K562 (cell line): ENCODE results near the gene FUT6. TPM values are rescaled to one million over a fixed set of nuclear protein-coding genes. Genes with fewer than 3 reads are reported as not detected.

Experiments used
- ATAC-seq: fragments of 200-7000 bp; cut with Tn5 transposase; 3 replicates; pipeline ENCODE4 v1.9.1; 2020; ENCODE audit warnings: moderate library complexity
- BruUV-seq: library from RNA; stranded (reverse); fragments of 400-500 nt; replicated peaks from 2 replicates; lab custom pipeline; 2021; lab: Mats Ljungman, UMichigan
- CTCF ChIA-PET: fragments of 300-600 bp; formaldehyde crosslinking; extraction: SDS; loops from one replicate; lab custom pipeline; 2021; ENCODE audit warnings: low intra/inter-chr PET ratio; lab: Yijun Ruan, JAX
- POLR2A ChIA-PET: fragments of 300-600, 350-650 bp; sonication (Branson Sonifier 250); formaldehyde crosslinking; extraction: SDS; loops from one replicate; lab custom pipeline; 2021; ENCODE audit warnings: antibody characterized with exemption, inconsistent platforms; lab: Yijun Ruan, JAX
- DNase-seq, 4 experiments: peaks; one replicate each; pipeline versions ENCODE4 v3.0.0 to v3.0.0-alpha.2; 2011 to 2018; ENCODE audit warnings: low spot score in 3 of 4, mixed read lengths in 3 of 4; ENCODE audit errors: extremely low read depth in 1 of 4
- FAIRE-seq: peaks from 2 replicates; lab custom pipeline; 2011; peaks lifted over from hg19 to GRCh38; lab: Jason Lieb, UNC
- H2AFZ ChIP-seq: 2 replicates; pipeline ENCODE4 v1.6.0; 2011; ENCODE audit warnings: low read depth, low read length, control low read depth, inconsistent platforms
- H3K27ac ChIP-seq: fragments of 200-600 bp; 3 replicates; pipeline ENCODE4 v1.8.0; 2011; ENCODE audit warnings: low read depth, mild to moderate bottlenecking, control low read depth, inconsistent platforms, low read length, moderate library complexity, mixed read lengths; ENCODE audit errors: extremely low read depth
- H3K27me3 ChIP-seq, 2 experiments: fragments of 300-600 bp in 1 of 2; 2 replicates in 1 of 2; 3 replicates in 1 of 2; pipeline versions ENCODE4 v1.6.0 to v1.8.0; 2011; ENCODE audit warnings: inconsistent platforms in 2 of 2, low read length in 2 of 2, mild to moderate bottlenecking in 1 of 2, mixed read lengths in 1 of 2, moderate library complexity in 1 of 2; ENCODE audit not compliant: control insufficient read depth in 2 of 2, insufficient read depth in 2 of 2
- H3K36me3 ChIP-seq: fragments of 300-600 bp; 3 replicates; pipeline ENCODE4 v1.8.0; 2011; ENCODE audit warnings: mild to moderate bottlenecking, low read length, inconsistent platforms; ENCODE audit not compliant: control insufficient read depth, insufficient read depth
- H3K4me1 ChIP-seq, 2 experiments: fragments of 200-600 bp in 1 of 2; replicated peaks in 1 of 2; 2 replicates in 1 of 2; 3 replicates in 1 of 2; pipeline versions ENCODE4 v1.5.1 to v1.8.0; 2011; ENCODE audit warnings: inconsistent platforms in 2 of 2, low read length in 2 of 2, mild to moderate bottlenecking in 1 of 2, mixed read lengths in 1 of 2, moderate library complexity in 1 of 2; ENCODE audit not compliant: control insufficient read depth in 2 of 2, insufficient read depth in 2 of 2
- H3K4me2 ChIP-seq: 2 replicates; pipeline ENCODE4 v1.6.1; 2011; ENCODE audit warnings: low read length, control low read depth, inconsistent platforms, mixed read lengths; ENCODE audit not compliant: insufficient read depth
- H3K4me3 ChIP-seq: fragments of 200-600 bp; sonication (generic), shearing (Covaris generic); 2 replicates; pipeline ENCODE4 v1.5.1; 2016; ENCODE audit warnings: control low read depth, inconsistent platforms
- H3K79me2 ChIP-seq: fragments of 200-600 bp; 3 replicates; pipeline ENCODE4 v1.8.0; 2011; ENCODE audit warnings: low read length, inconsistent platforms; ENCODE audit not compliant: control insufficient read depth, insufficient read depth
- H3K9ac ChIP-seq, 2 experiments: 2 replicates each; pipeline versions ENCODE4 v1.6.0 to v1.6.1; 2011; ENCODE audit warnings: low read depth in 2 of 2, low read length in 2 of 2, control low read depth in 1 of 2, inconsistent platforms in 1 of 2, mild to moderate bottlenecking in 1 of 2, mixed read lengths in 1 of 2; ENCODE audit not compliant: insufficient read depth in 1 of 2
- H3K9me1 ChIP-seq: one replicate; pipeline ENCODE4 v1.6.0; 2011; ENCODE audit warnings: inconsistent platforms, mild to moderate bottlenecking, low read length, moderate library complexity; ENCODE audit not compliant: control insufficient read depth, insufficient read depth
- H3K9me3 ChIP-seq: replicated peaks from 2 replicates; pipeline ENCODE4 v1.5.1; 2011; ENCODE audit warnings: low read depth, low read length, inconsistent platforms; ENCODE audit not compliant: control insufficient read depth, insufficient read depth
- H4K20me1 ChIP-seq: replicated peaks from 2 replicates; pipeline ENCODE4 v1.6.1; 2011; ENCODE audit warnings: low read length, inconsistent platforms, mixed read lengths; ENCODE audit not compliant: control insufficient read depth, insufficient read depth
- E2F4 ChIP-seq: sonication (generic); formaldehyde crosslinking; IDR thresholded peaks from 2 replicates; pipeline ENCODE4 v1.8.0; 2022; ENCODE audit warnings: mild to moderate bottlenecking, low read depth, missing genetic modification reagents
- ESRRB ChIP-seq: fragments of 250-450 bp; sonication (Bioruptor Pico); IDR thresholded peaks from 2 replicates; pipeline ENCODE4 v1.5.0; 2020; ENCODE audit warnings: mild to moderate bottlenecking, moderate library complexity, borderline replicate concordance
- GABPB2 ChIP-seq: fragments of 250-450 bp; sonication (Bioruptor Pico); conservative IDR thresholded peaks from 2 replicates; pipeline ENCODE4 v1.5.1; 2021; ENCODE audit warnings: mild to moderate bottlenecking
- SMAD2 ChIP-seq: fragments of 150-350 bp; IDR thresholded peaks from 2 replicates; pipeline ENCODE4 v1.6.1; 2014; ENCODE audit warnings: low read depth, mild to moderate bottlenecking, low read length
- ZFP30 ChIP-seq: fragments of 250-450 bp; sonication (Bioruptor Pico); IDR thresholded peaks from 2 replicates; pipeline ENCODE4 v1.8.0; 2022; ENCODE audit warnings: moderate library complexity, mild to moderate bottlenecking, inconsistent platforms, borderline replicate concordance
- ZNF511 ChIP-seq: sonication (generic); formaldehyde crosslinking; IDR thresholded peaks from 2 replicates; pipeline ENCODE4 v1.8.0; 2022; ENCODE audit warnings: mild to moderate bottlenecking, missing genetic modification reagents
- ZNF512 ChIP-seq: IDR thresholded peaks from 2 replicates; pipeline ENCODE4 v1.6.1; 2016; ENCODE audit warnings: missing genetic modification characterization, missing compliant biosample characterization
- WGBS: fragments of 100-300 bp; shearing (Covaris generic); methylation state at CpG from one replicate; pipeline ENCODE4 v1.1.6; 2016; ENCODE audit warnings: low coverage, mixed read lengths; ENCODE audit not compliant: insufficient coverage; ENCODE audit errors: missing lambda C conversion rate; 5-methylcytosine and 5-hydroxymethylcytosine counted together
- in situ Hi-C: fragments of 300-500 bp; cut with MboI; formaldehyde crosslinking; loops from 4 replicates; pipeline ENCODE4 v1.15.0; 2018; ENCODE audit warnings: inconsistent platforms, mixed read lengths
- intact Hi-C: fragments of 100-400 bp; cut with micrococcal nuclease; formaldehyde crosslinking; loops from 2 replicates; pipeline ENCODE4 v1.14.2; 2022
- polyA plus RNA-seq, 8 experiments: library from polyadenylated mRNA; depleted of rRNA in 4 of 8; stranded (reverse) in 5 of 8; unstranded in 3 of 8; fragments of >200 nt; fragmentation: Nextera tagmentation in 2 of 8; fragmentation: Illumina TruSeq in 1 of 8; extraction: Ambion mirVana in 2 of 8; extraction: Trizol in 1 of 8; gene quantifications; 2 replicates each; pipeline versions ENCODE4 v1.2.1 to v1.2.3, GENCODE V29; 2011 to 2014; ENCODE audit warnings: inconsistent platforms in 1 of 8, missing spikeins in 1 of 8
- total RNA-seq, 7 experiments: library from RNA; depleted of rRNA in 6 of 7; stranded (reverse); fragments of >200 nt in 6 of 7; fragmentation: Illumina TruSeq in 2 of 7; extraction: Trizol in 2 of 7; gene quantifications; 2 replicates each; pipeline versions ENCODE4 v1.2.1 to v1.2.3, GENCODE V29; 2011 to 2021; ENCODE audit warnings: low replicate concordance in 1 of 7

The FUT6 gene
- total and polyA plus RNA-seq, 9 of the 15 experiments (the other 6 are each of a cell fraction or from before 2014, with no cell fraction given), result 0.04 TPM; not detected in 8

- no peak for TF ChIP-seq GABPB2 (CRISPR knock-in tag)
- TF ChIP-seq E2F4 (CRISPR knock-in tag), result peak; percentile 51; the same call in 1 of the 2 replicates
- no peak for TF ChIP-seq ESRRB
- peak; percentile 78 for TF ChIP-seq ZNF511 (CRISPR knock-in tag)
- TF ChIP-seq ZFP30 (CRISPR knock-in tag), result no peak
- no peak for TF ChIP-seq SMAD2
Observed at GRCh38 chr19:5799247-5800241, 40.0 kb downstream of the FUT6 start (continued).

GRCh38 chr19:5798244-5798643, 41.3 kb downstream of the FUT6 start:
- intact Hi-C loops, result no loop called here
- H3K4me1 ChIP-seq, result peaks cover 32 to 58% of the 10 kb centered on the region in 2 experiments
- no TSS peak for BruUV-seq
- TF ChIP-seq ZNF512 (tag), result peak; percentile 80

More at GRCh38 chr19:5798244-5798643, 41.3 kb downstream of the FUT6 start:
- no peaks in the 10 kb centered on the region for H3K27me3 ChIP-seq
- no peaks in the 10 kb centered on the region for H3K36me3 ChIP-seq
- no peaks in the 10 kb centered on the region for H3K79me2 ChIP-seq
- POLR2A ChIA-PET, result interaction anchor here (0.6 kb wide), 3 partner anchors 24 to 701 kb away, joined by 3 to 5 read pairs (median 3); no protein-coding TSS in a partner anchor
- FAIRE-seq (no peak), ATAC-seq (no peak), DNase-seq (no peak)
- no peak overlapping the region for H3K4me3 ChIP-seq
- WGBS, result 65% methylated on average over 8 of the region's 8 CpGs
- 0 out of 2 replicates have a peak, but pooled peaks cover 11% of the 10 kb centered on the region for H4K20me1 ChIP-seq
- CTCF ChIA-PET, result no interaction called here
- no peaks in the 10 kb centered on the region for H3K9me3 ChIP-seq
- no peak overlapping the region for H3K9ac ChIP-seq
- H3K27ac ChIP-seq, result no peak overlapping the region
- in situ Hi-C loops, result no loop called here
- H2AFZ ChIP-seq, result no peak overlapping the region
- no peak overlapping the region for H3K4me2 ChIP-seq
- H3K9me1 ChIP-seq, result no peaks in the 10 kb centered on the region
